K562 (cell line): ENCODE data around the gene CDK11B. TPM values are rescaled to one million over a fixed set of nuclear protein-coding genes. Genes with fewer than 3 reads are reported as not detected.

Experiments
- BACH1 ChIP-seq: fragments of 200-800 bp; sonication (Bioruptor generic); IDR thresholded peaks from 2 replicates; pipeline ENCODE4 v1.6.1; 2016; ENCODE audit warnings: missing genetic modification characterization, missing compliant biosample characterization
- CBX8 ChIP-seq: fragments of 200-600 bp; sonication (generic); IDR thresholded peaks from 2 replicates; pipeline ENCODE4 v1.6.1; 2012; ENCODE audit warnings: borderline replicate concordance, mixed run types, low read depth, mild to moderate bottlenecking, moderate library complexity, mixed read lengths, low read length, control low read depth, inconsistent platforms; ENCODE audit not compliant: poor library complexity, severe bottlenecking; ENCODE audit errors: extremely low read depth
- ELF1 ChIP-seq: fragments of 200-800 bp; sonication (Bioruptor generic); IDR thresholded peaks from 2 replicates; pipeline ENCODE4 v1.6.1; 2016; ENCODE audit warnings: missing genetic modification characterization, missing compliant biosample characterization
- ESRRB ChIP-seq: fragments of 250-450 bp; sonication (Bioruptor Pico); IDR thresholded peaks from 2 replicates; pipeline ENCODE4 v1.5.0; 2020; ENCODE audit warnings: mild to moderate bottlenecking, moderate library complexity, borderline replicate concordance
- FUS ChIP-seq: fragments of 200-400 bp; formaldehyde crosslinking; optimal IDR thresholded peaks from 2 replicates; pipeline ENCODE3; 2017; ENCODE audit warnings: low read depth, low read length
- HDAC8 ChIP-seq: fragments of 450-650 bp; IDR thresholded peaks from 2 replicates; pipeline ENCODE4 v1.6.1; 2016; ENCODE audit warnings: mild to moderate bottlenecking, missing genetic modification characterization, moderate library complexity, missing compliant biosample characterization
- KLF16 ChIP-seq: IDR thresholded peaks from 2 replicates; pipeline ENCODE4 v1.6.1; 2016; ENCODE audit warnings: antibody characterized with exemption
- NBN ChIP-seq: fragments of 450-650 bp; IDR thresholded peaks from 2 replicates; pipeline ENCODE4 v1.6.1; 2016; ENCODE audit warnings: low read depth, mild to moderate bottlenecking
- NFIC ChIP-seq: fragments of 450-650 bp; IDR thresholded peaks from 2 replicates; pipeline ENCODE4 v1.6.1; 2017; ENCODE audit warnings: mild to moderate bottlenecking, inconsistent platforms
- NR1H2 ChIP-seq: sonication (generic); formaldehyde crosslinking; IDR thresholded peaks from 2 replicates; pipeline ENCODE4 v1.4.0; 2020; ENCODE audit warnings: mild to moderate bottlenecking, missing genetic modification reagents
- NR2C2 ChIP-seq, 2 experiments: fragments of 200-800 bp in 1 of 2; sonication (Bioruptor generic) in 1 of 2; sonication (generic) in 1 of 2; formaldehyde crosslinking in 1 of 2; IDR thresholded peaks; 2 replicates each; pipeline versions ENCODE4 v1.6.1 to v1.8.0; 2016 to 2022; ENCODE audit warnings: mild to moderate bottlenecking in 1 of 2, missing compliant biosample characterization in 1 of 2, missing genetic modification characterization in 1 of 2, missing genetic modification reagents in 1 of 2
- PCBP2 ChIP-seq: fragments of 200-400 bp; formaldehyde crosslinking; IDR thresholded peaks from 2 replicates; pipeline ENCODE4 v1.6.1; 2018; ENCODE audit warnings: low read length, low read depth, mild to moderate bottlenecking, moderate library complexity; ENCODE audit not compliant: poor library complexity, severe bottlenecking
- PHF20 ChIP-seq: fragments of 450-650 bp; IDR thresholded peaks from 2 replicates; pipeline ENCODE4 v1.6.1; 2018; ENCODE audit not compliant: partially characterized antibody
- PHF21A ChIP-seq: fragments of 450-650 bp; IDR thresholded peaks from 2 replicates; pipeline ENCODE4 v1.6.1; 2017; ENCODE audit warnings: low read depth, borderline replicate concordance
- RAD21 ChIP-seq, 2 experiments: fragments of 250-450 bp in 1 of 2; fragments of 450-650 bp in 1 of 2; sonication (Bioruptor Pico) in 1 of 2; formaldehyde crosslinking in 1 of 2; IDR thresholded peaks in 1 of 2; conservative IDR thresholded peaks in 1 of 2; 2 replicates each; pipeline versions ENCODE4 v1.4.0 to v1.8.0; 2020 to 2022; ENCODE audit warnings: mild to moderate bottlenecking in 2 of 2, moderate library complexity in 1 of 2
- SREBF2 ChIP-seq: sonication (generic); formaldehyde crosslinking; IDR thresholded peaks from 2 replicates; pipeline ENCODE4 v1.4.0; 2020; ENCODE audit warnings: mild to moderate bottlenecking, missing genetic modification reagents
- polyA plus RNA-seq, 8 experiments: library from polyadenylated mRNA; depleted of rRNA in 4 of 8; stranded (reverse) in 5 of 8; unstranded in 3 of 8; fragments of >200 nt; fragmentation: Nextera tagmentation in 2 of 8; fragmentation: Illumina TruSeq in 1 of 8; extraction: Ambion mirVana in 2 of 8; extraction: Trizol in 1 of 8; gene quantifications; 2 replicates each; pipeline versions ENCODE4 v1.2.1 to v1.2.3, GENCODE V29; 2011 to 2014; ENCODE audit warnings: inconsistent platforms in 1 of 8, missing spikeins in 1 of 8
- total RNA-seq, 7 experiments: library from RNA; depleted of rRNA in 6 of 7; stranded (reverse); fragments of >200 nt in 6 of 7; fragmentation: Illumina TruSeq in 2 of 7; extraction: Trizol in 2 of 7; gene quantifications; 2 replicates each; pipeline versions ENCODE4 v1.2.1 to v1.2.3, GENCODE V29; 2011 to 2021; ENCODE audit warnings: low replicate concordance in 1 of 7
- TF ChIP-seq, protein P1 (sequence below): fragments of 450-650 bp; IDR thresholded peaks from 2 replicates; pipeline ENCODE4 v1.6.1; 2016; ENCODE audit warnings: mild to moderate bottlenecking, moderate library complexity

The CDK11B gene
- total and polyA plus RNA-seq, 9 of the 15 experiments (the other 6 are each of a cell fraction or from before 2014, with no cell fraction given), result 2.8 to 52.2 (median 19.5) TPM

- TF ChIP-seq RAD21 (CRISPR knock-in tag; conservative IDR thresholded peaks at IDR 0.05 in 1 of 2, IDR thresholded peaks at IDR 0.05 in 1 of 2) (no peak), KLF16 (no peak), HDAC8 (no peak), FUS (no peak), NR1H2 (CRISPR knock-in tag) (no peak), NFIC (no peak), PCBP2 (no peak), NBN (no peak; the same call in 1 of the 2 replicates), PHF20 (no peak), SREBF2 (CRISPR knock-in tag) (no peak), ELF1 (tag) (no peak), PHF21A (0 out of 2 replicates have a peak, but pooled peaks have one; percentile 7), ESRRB (CRISPR knock-in tag) (no peak), NR2C2 (CRISPR knock-in tag; IDR thresholded peaks at IDR 0.05) (no peak), NR2C2 (tag; IDR thresholded peaks at IDR 0.05) (no peak), BACH1 (tag) (no peak), CBX8 (no peak)
- TF ChIP-seq, protein P1, sequence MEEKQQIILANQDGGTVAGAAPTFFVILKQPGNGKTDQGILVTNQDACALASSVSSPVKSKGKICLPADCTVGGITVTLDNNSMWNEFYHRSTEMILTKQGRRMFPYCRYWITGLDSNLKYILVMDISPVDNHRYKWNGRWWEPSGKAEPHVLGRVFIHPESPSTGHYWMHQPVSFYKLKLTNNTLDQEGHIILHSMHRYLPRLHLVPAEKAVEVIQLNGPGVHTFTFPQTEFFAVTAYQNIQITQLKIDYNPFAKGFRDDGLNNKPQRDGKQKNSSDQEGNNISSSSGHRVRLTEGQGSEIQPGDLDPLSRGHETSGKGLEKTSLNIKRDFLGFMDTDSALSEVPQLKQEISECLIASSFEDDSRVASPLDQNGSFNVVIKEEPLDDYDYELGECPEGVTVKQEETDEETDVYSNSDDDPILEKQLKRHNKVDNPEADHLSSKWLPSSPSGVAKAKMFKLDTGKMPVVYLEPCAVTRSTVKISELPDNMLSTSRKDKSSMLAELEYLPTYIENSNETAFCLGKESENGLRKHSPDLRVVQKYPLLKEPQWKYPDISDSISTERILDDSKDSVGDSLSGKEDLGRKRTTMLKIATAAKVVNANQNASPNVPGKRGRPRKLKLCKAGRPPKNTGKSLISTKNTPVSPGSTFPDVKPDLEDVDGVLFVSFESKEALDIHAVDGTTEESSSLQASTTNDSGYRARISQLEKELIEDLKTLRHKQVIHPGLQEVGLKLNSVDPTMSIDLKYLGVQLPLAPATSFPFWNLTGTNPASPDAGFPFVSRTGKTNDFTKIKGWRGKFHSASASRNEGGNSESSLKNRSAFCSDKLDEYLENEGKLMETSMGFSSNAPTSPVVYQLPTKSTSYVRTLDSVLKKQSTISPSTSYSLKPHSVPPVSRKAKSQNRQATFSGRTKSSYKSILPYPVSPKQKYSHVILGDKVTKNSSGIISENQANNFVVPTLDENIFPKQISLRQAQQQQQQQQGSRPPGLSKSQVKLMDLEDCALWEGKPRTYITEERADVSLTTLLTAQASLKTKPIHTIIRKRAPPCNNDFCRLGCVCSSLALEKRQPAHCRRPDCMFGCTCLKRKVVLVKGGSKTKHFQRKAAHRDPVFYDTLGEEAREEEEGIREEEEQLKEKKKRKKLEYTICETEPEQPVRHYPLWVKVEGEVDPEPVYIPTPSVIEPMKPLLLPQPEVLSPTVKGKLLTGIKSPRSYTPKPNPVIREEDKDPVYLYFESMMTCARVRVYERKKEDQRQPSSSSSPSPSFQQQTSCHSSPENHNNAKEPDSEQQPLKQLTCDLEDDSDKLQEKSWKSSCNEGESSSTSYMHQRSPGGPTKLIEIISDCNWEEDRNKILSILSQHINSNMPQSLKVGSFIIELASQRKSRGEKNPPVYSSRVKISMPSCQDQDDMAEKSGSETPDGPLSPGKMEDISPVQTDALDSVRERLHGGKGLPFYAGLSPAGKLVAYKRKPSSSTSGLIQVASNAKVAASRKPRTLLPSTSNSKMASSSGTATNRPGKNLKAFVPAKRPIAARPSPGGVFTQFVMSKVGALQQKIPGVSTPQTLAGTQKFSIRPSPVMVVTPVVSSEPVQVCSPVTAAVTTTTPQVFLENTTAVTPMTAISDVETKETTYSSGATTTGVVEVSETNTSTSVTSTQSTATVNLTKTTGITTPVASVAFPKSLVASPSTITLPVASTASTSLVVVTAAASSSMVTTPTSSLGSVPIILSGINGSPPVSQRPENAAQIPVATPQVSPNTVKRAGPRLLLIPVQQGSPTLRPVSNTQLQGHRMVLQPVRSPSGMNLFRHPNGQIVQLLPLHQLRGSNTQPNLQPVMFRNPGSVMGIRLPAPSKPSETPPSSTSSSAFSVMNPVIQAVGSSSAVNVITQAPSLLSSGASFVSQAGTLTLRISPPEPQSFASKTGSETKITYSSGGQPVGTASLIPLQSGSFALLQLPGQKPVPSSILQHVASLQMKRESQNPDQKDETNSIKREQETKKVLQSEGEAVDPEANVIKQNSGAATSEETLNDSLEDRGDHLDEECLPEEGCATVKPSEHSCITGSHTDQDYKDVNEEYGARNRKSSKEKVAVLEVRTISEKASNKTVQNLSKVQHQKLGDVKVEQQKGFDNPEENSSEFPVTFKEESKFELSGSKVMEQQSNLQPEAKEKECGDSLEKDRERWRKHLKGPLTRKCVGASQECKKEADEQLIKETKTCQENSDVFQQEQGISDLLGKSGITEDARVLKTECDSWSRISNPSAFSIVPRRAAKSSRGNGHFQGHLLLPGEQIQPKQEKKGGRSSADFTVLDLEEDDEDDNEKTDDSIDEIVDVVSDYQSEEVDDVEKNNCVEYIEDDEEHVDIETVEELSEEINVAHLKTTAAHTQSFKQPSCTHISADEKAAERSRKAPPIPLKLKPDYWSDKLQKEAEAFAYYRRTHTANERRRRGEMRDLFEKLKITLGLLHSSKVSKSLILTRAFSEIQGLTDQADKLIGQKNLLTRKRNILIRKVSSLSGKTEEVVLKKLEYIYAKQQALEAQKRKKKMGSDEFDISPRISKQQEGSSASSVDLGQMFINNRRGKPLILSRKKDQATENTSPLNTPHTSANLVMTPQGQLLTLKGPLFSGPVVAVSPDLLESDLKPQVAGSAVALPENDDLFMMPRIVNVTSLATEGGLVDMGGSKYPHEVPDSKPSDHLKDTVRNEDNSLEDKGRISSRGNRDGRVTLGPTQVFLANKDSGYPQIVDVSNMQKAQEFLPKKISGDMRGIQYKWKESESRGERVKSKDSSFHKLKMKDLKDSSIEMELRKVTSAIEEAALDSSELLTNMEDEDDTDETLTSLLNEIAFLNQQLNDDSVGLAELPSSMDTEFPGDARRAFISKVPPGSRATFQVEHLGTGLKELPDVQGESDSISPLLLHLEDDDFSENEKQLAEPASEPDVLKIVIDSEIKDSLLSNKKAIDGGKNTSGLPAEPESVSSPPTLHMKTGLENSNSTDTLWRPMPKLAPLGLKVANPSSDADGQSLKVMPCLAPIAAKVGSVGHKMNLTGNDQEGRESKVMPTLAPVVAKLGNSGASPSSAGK, result no peak
Measured at GRCh38 chr1:1614204-1614953, 44.4 kb downstream of the CDK11B start (continued).
